ENCODE measurements around the gene ZNF185. TPM values are rescaled to one million over a fixed set of nuclear protein-coding genes. Genes with fewer than 3 reads are reported as not detected.

The ZNF185 gene
- total RNA-seq, result 17.9 TPM
- long read RNA-seq, partial matches to known transcripts, result 6 of 17 reads
- long read RNA-seq, other reads (novel, unspliced or antisense), result 11 of 17 reads

GRCh38 chrX:152897222-152898131 is at the start of gene ZNF185:
TSS of gene ZNF185 (plus strand) at chrX:152898067. CDS start at chrX:152914490, 16,423 bp downstream.
- ATAC-seq, result peak; percentile 85 to 92
- Histone ChIP-seq H3K9me3 (no peaks in the 10 kb centered on the region), H3K4me3 (peak within 1 kb of the TSS; percentile 44), H3K27me3 (ENCODE audit: low read depth) (no peaks in the 10 kb centered on the region), H3K4me1 (no peaks in the 10 kb centered on the region), H3K27ac (no peak within 1 kb of the TSS), H3K36me3 (no peaks in the 10 kb centered on the region)
- TF ChIP-seq, protein P1, sequence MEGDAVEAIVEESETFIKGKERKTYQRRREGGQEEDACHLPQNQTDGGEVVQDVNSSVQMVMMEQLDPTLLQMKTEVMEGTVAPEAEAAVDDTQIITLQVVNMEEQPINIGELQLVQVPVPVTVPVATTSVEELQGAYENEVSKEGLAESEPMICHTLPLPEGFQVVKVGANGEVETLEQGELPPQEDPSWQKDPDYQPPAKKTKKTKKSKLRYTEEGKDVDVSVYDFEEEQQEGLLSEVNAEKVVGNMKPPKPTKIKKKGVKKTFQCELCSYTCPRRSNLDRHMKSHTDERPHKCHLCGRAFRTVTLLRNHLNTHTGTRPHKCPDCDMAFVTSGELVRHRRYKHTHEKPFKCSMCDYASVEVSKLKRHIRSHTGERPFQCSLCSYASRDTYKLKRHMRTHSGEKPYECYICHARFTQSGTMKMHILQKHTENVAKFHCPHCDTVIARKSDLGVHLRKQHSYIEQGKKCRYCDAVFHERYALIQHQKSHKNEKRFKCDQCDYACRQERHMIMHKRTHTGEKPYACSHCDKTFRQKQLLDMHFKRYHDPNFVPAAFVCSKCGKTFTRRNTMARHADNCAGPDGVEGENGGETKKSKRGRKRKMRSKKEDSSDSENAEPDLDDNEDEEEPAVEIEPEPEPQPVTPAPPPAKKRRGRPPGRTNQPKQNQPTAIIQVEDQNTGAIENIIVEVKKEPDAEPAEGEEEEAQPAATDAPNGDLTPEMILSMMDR (IDR thresholded peaks at IDR 0.05), result no peak
- intact Hi-C loops (cut with DNase I), result no loop called here
- DNase-seq, result peak; percentile 79

GRCh38 chrX:152850465-152850864 is 47.4 kb upstream of the ZNF185 start:
- TF ChIP-seq, protein P1 (IDR thresholded peaks at IDR 0.05), result no peak
- Histone ChIP-seq H3K4me3 (no peak overlapping the region), H3K27me3 (ENCODE audit: low read depth) (no peaks in the 10 kb centered on the region), H3K36me3 (peaks cover 38% of the 10 kb centered on the region), H3K9me3 (no peaks in the 10 kb centered on the region), H3K4me1 (no peaks in the 10 kb centered on the region), H3K27ac (no peak overlapping the region)
- ATAC-seq (no peak), DNase-seq (no peak)
- intact Hi-C loops (cut with DNase I), result no loop called here

GRCh38 chrX:152853986-152854385 is 43.9 kb upstream of the ZNF185 start:
- DNase-seq (no peak), ATAC-seq (no peak)
- no peak overlapping the region for H3K27ac ChIP-seq
- no peaks in the 10 kb centered on the region for H3K27me3 ChIP-seq (ENCODE audit: low read depth)
- TF ChIP-seq, protein P1 (IDR thresholded peaks at IDR 0.05), result no peak
- H3K9me3 ChIP-seq, result no peaks in the 10 kb centered on the region
- peaks cover 34% of the 10 kb centered on the region for H3K36me3 ChIP-seq
- H3K4me3 ChIP-seq, result no peak overlapping the region
- no peaks in the 10 kb centered on the region for H3K4me1 ChIP-seq
- intact Hi-C loops (cut with DNase I), result no loop called here

DNA sequence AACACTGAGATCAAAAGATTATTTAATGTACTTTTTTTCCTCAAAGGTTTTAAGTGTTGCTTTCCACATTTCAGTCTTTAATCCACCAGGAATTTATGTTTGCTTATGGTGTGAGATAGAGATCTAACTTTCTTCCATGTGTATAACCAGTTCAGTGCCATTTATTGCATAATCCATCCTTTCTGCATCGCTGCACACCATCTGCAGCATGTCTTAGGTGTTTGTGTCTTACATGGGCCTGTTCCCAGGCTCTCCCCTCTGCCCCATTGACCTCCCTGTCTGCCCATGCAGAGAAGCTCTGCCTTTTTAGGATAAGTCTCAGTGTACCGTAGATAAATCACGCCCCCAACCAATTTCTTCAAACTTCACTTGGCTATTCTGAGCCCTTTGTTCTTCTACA is 36.8 kb upstream of the ZNF185 start:
- no peaks in the 10 kb centered on the region for H3K27me3 ChIP-seq (ENCODE audit: low read depth)
- TF ChIP-seq, protein P1 (IDR thresholded peaks at IDR 0.05), result no peak
- H3K27ac ChIP-seq, result no peak overlapping the region
- intact Hi-C loops (cut with DNase I), result no loop called here
- H3K36me3 ChIP-seq, result peaks cover 48% of the 10 kb centered on the region
- no peaks in the 10 kb centered on the region for H3K9me3 ChIP-seq
- H3K4me3 ChIP-seq, result no peak overlapping the region
- H3K4me1 ChIP-seq, result no peaks in the 10 kb centered on the region
- ATAC-seq (no peak), DNase-seq (no peak)

GRCh38 chrX:152861826-152862225 is 36.0 kb upstream of the ZNF185 start:
- ATAC-seq (no peak), DNase-seq (no peak)
- no peaks in the 10 kb centered on the region for H3K27me3 ChIP-seq (ENCODE audit: low read depth)
- H3K4me3 ChIP-seq, result no peak overlapping the region
- H3K36me3 ChIP-seq, result peaks cover 54% of the 10 kb centered on the region
- TF ChIP-seq, protein P1 (IDR thresholded peaks at IDR 0.05), result no peak
- H3K27ac ChIP-seq, result no peak overlapping the region
- H3K4me1 ChIP-seq, result no peaks in the 10 kb centered on the region
- no peaks in the 10 kb centered on the region for H3K9me3 ChIP-seq
- intact Hi-C loops (cut with DNase I), result no loop called here

Data from lower lobe of right lung (tissue), 2 donors.